Activated naive CD8-positive, alpha-beta T cell treated with anti-CD3 and anti-CD28 coated beads, Interleukin-2, amount 50 U/mL, for 24 hours (primary cell): ENCODE data around the gene FGGY.
"Not testable (repeated sequence)": the region's sequence is repeated elsewhere in the genome, so short reads cannot be mapped to it uniquely, and the experiment has no call there.

ENCODE experiments used
- ATAC-seq: fragments of 150-1000 bp; cut with Tn5 transposase; one replicate; pipeline ENCODE4 v1.10.0; 2021
- DNase-seq: peaks from one replicate; pipeline ENCODE4 v3.0.0; 2021
- H3K27ac Mint-ChIP-seq: one replicate; pipeline ENCODE4 v1.8.0; 2021; ENCODE audit warnings: mild to moderate bottlenecking, mixed read lengths
- H3K27me3 Mint-ChIP-seq: one replicate; pipeline ENCODE4 v1.8.0; 2021; ENCODE audit warnings: mixed read lengths
- H3K36me3 Mint-ChIP-seq: one replicate; pipeline ENCODE4 v1.8.0; 2021; ENCODE audit warnings: low read depth, mixed read lengths
- H3K4me1 Mint-ChIP-seq: one replicate; pipeline ENCODE4 v1.8.0; 2021; ENCODE audit warnings: mixed read lengths
- H3K4me3 Mint-ChIP-seq: one replicate; pipeline ENCODE4 v1.8.0; 2021; ENCODE audit warnings: mild to moderate bottlenecking, moderate library complexity, mixed read lengths
- H3K9me3 Mint-ChIP-seq: one replicate; pipeline ENCODE4 v1.8.0; 2021; ENCODE audit warnings: mixed read lengths

Gene FGGY

DNA sequence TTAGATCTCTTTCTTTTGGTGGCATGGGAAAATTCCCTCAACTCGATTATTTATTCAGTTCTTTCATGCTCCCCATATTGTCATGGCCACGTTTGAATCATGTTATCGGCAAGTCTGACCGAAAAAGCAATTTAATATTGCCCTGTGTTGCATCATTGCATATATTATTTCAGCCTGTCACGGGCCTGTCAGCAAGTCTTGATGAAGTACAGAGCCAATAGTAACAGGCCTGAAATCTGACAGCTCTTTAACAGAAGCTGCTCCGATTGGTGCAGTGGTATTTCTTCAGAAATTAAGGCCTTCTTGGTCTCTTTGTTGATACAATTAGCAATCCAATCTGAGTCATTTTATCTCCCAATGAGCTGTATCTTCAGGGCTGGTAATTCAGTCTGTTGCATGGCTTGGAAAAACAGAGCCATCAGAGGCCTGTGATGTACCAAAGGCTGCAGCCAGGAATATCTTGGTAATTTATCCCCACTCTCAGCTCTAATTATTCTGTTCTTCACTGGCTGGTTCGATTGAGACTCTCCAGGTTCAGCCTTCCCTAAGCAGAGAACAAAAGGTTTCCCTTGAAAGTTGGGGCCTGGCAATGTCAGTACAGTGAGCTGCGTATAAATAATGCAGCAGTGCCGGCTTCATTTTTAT lies 149.5 kb downstream of the FGGY start:
- Mint-ChIP-seq H3K4me3 (no peak overlapping the region), H3K27ac (peak overlapping the region; percentile 48), H3K9me3 (peaks cover 6% of the 10 kb centered on the region), H3K27me3 (no peaks in the 10 kb centered on the region), H3K36me3 (peaks cover 7% of the 10 kb centered on the region), H3K4me1 (peaks cover 15% of the 10 kb centered on the region)
- ATAC-seq (no peak), DNase-seq (no peak)

DNA sequence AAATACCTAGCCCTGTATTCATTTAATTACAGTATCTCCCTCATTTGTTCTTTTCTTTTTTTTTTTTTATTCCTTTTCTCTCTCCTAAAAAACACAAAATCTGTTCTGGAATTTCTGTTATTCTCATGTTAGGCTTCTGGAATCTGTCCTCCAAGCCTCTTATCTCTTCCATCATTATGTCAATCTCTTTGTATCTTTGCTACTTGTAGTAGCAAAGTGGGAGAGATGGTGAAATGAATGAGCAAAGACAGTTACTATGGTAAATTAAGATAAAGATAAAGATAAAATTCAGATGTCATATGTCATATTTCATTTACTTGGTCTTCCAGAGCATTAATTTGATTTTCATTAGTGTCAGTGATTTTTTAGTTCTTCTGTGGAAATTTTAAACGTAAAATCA lies 155.1 kb downstream of the FGGY start:
- peaks cover 2% of the 10 kb centered on the region for H3K36me3 Mint-ChIP-seq
- no peak overlapping the region for H3K4me3 Mint-ChIP-seq
- DNase-seq, result no peak
- no peaks in the 10 kb centered on the region for H3K27me3 Mint-ChIP-seq
- H3K27ac Mint-ChIP-seq, result no peak overlapping the region
- H3K4me1 Mint-ChIP-seq, result peaks cover 14% of the 10 kb centered on the region
- no peak for ATAC-seq
- no peaks in the 10 kb centered on the region for H3K9me3 Mint-ChIP-seq

DNA sequence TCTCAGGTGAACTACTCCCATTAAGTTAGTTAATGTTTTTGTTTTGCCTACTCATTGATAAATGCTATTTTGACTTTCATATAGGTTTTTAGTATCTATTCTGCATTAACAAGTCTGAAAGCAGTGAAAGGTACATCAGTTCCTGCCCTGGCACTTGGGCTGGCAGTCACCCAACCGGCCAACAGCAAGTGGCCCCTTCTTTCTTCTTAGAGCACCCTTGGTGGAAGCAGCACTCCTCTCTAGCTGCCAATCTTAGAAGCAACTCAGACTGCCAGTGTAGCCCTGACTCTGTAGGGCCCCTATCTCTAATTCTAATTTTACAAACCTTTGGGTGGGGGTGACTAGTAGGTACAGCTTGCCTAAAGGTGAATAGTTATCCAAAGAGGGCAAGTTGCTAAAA lies 155.7 kb downstream of the FGGY start:
- Mint-ChIP-seq H3K4me3 (no peak overlapping the region), H3K36me3 (peaks cover 3% of the 10 kb centered on the region), H3K27ac (no peak overlapping the region), H3K9me3 (no peaks in the 10 kb centered on the region), H3K27me3 (no peaks in the 10 kb centered on the region), H3K4me1 (peaks cover 14% of the 10 kb centered on the region)
- DNase-seq (no peak), ATAC-seq (no peak)

DNA sequence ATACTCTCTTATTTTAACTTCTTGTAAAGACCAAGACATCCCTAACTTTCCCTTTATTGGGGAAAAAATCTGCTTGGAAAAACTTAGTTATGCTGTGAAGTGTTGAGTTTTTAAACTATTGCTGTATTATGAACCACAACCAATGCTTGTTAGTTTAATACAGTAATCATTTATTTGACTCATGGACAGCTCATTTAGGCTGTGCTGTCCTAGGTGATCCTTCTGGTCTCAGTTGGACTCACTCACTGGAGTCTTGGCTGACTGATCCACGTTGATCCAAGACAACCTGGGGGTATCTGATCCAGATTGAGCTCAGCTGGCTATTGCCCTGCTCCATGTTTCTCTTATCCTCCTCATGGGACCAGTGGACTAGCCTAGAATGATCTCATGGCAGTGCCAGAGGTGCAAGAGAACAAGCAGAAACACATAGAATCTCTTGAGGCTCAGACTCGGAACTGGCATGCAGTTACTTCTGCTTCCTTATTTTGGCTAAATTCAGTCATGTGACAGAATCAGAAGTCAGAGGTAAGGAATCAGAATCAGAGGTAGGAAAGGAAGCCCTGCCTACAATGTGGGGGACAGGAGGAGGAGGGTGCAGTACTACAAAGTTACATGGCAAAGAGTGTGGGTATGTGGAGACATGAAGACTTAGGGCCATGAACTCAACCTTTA lies 156.5 kb downstream of the FGGY start:
- Mint-ChIP-seq H3K36me3 (peaks cover 3% of the 10 kb centered on the region), H3K27ac (no peak overlapping the region), H3K4me1 (peaks cover 8% of the 10 kb centered on the region), H3K4me3 (no peak overlapping the region), H3K27me3 (no peaks in the 10 kb centered on the region), H3K9me3 (no peaks in the 10 kb centered on the region)
- ATAC-seq (no peak), DNase-seq (no peak)

DNA sequence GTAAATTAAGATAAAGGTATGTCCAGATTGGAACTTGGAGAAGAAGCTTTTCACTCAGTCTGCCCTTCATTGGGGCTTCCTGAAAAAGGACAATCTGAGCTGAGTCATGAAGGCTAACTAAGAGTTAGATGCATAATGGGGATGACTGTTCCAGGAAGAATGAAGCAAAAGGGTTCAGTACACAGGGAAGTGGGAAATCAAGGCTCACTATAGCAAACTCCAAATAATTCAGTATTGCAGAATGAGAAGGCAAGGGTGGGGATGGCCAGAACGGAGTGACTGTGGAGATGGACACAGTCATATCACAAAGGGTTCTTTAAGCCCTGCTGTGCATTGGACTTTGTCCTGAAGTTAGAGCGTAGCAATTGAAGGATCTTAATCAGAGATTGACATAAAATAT lies 158.3 kb downstream of the FGGY start:
- H3K36me3 Mint-ChIP-seq, result peaks cover 8% of the 10 kb centered on the region
- ATAC-seq (no peak), DNase-seq (no peak)
- H3K4me3 Mint-ChIP-seq, result no peak overlapping the region
- H3K27me3 Mint-ChIP-seq, result no peaks in the 10 kb centered on the region
- H3K4me1 Mint-ChIP-seq, result peaks cover 8% of the 10 kb centered on the region
- peaks cover 7% of the 10 kb centered on the region for H3K9me3 Mint-ChIP-seq
- H3K27ac Mint-ChIP-seq, result peak overlapping the region; percentile 30

DNA sequence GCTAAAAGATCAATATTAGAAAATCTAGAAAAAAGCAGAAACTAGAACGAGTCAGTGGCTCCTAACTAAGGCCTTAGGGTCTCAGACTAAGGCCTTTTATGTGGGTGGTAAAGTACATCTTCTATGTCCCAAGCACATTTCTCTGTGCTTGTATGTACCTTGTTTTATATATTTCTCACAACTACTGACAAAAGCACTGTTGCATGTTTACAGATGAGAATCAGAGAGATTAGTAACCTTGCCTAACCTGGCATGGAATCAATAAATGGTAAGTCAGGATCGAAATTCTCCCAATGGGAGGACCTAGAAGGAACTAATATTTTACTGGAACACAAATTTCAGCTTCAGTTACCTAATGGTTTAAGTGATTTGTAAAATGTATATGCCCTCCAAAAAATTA lies 160.9 kb downstream of the FGGY start:
- Mint-ChIP-seq H3K9me3 (peaks cover 7% of the 10 kb centered on the region), H3K4me1 (peaks cover 23% of the 10 kb centered on the region), H3K36me3 (peaks cover 12% of the 10 kb centered on the region), H3K4me3 (no peak overlapping the region), H3K27ac (no peak overlapping the region), H3K27me3 (no peaks in the 10 kb centered on the region)
- DNase-seq (no peak), ATAC-seq (no peak)

DNA sequence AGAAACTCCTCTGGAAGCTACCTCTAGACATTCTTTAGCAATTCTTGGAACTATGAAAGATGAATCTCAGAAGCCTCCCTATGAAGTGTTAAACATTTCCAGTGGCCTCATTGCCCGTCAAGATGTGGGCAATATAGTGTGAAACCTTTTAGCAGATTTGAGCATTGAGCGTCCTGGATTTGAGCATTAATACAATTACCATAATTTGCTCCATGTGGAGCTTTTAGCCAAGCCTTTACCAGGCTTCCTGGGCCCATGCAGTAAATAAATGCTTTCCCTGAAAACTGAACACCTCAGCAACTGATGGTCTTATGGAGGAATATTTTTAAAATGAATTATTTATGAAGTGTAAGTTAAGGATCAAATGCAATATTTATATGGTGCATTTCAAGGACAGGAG lies 162.0 kb downstream of the FGGY start:
- no peak overlapping the region for H3K27ac Mint-ChIP-seq
- no peak for ATAC-seq
- no peak overlapping the region for H3K4me3 Mint-ChIP-seq
- no peaks in the 10 kb centered on the region for H3K27me3 Mint-ChIP-seq
- peaks cover 11% of the 10 kb centered on the region for H3K9me3 Mint-ChIP-seq
- peaks cover 23% of the 10 kb centered on the region for H3K4me1 Mint-ChIP-seq
- peaks cover 12% of the 10 kb centered on the region for H3K36me3 Mint-ChIP-seq
- DNase-seq, result no peak

DNA sequence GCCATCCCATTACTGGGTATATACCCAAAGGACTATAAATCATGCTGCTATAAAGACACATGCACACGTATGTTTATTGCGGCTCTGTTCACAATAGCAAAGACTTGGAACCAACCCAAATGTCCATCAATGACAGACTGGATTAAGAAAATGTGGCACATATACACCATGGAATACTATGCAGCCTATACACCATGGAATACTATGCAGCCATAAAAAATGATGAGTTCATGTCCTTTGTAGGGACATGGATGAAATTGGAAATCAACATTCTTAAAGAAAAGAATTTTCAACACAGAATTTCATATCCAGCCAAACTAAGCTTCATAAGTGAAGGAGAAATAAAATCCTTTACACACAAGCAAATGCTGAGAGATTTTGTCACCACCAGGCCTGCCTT lies 166.0 kb downstream of the FGGY start:
- Mint-ChIP-seq H3K36me3 (peaks cover 12% of the 10 kb centered on the region), H3K4me1 (peaks cover 19% of the 10 kb centered on the region), H3K9me3 (peaks cover 22% of the 10 kb centered on the region)
- DNase-seq, ATAC-seq, H3K27ac Mint-ChIP-seq, H3K27me3 Mint-ChIP-seq, H3K4me3 Mint-ChIP-seq: not testable (repeated sequence)

DNA sequence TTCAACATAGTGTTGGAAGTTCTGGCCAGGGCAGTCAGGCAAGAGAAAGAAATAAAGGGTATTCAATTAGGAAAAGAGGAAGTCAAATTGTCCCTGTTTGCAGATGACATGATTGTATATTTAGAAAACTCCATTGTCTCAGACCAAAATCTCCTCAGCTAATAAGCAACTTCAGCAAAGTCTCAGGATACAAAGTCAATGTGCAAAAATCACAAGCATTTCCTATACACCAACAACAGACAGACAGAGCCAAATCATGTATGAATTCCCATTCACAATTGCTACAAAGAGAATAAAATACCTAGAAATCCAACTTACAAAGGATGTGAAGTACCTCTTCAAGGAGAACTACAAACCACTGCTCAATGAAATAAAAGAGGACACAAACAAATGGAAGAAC lies 168.6 kb downstream of the FGGY start:
- not testable (repeated sequence) for DNase-seq
- peaks cover 21% of the 10 kb centered on the region for H3K4me1 Mint-ChIP-seq

DNA sequence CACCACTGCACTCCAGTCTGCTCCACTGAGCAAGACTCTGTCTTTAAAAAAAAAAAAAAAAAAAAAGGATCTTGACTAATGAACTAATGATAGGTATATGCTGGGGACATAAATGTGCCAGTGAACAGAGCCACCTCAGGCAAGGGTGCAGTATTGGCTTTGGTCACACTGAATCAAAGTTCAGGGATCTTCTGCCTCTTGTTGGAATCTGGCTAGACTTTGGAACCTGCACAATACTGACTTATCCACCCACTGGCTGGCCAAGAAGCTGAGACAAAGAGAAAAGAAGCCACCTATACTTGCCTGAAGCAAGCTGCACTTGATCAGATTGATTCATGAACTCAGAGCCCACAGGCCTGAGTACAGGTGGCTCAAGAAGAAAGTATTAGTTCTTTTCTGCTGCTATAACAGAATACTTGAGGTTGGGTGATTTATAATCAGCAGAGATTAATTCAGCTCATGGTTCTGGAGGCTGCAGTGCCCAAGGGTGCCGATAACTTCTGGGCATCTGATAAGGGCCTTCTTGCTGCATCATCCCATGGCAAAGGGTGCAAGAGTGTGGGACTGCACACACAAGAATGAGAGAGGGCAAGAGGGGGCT lies 172.0 kb downstream of the FGGY start:
- ATAC-seq, result no peak
- peaks cover 12% of the 10 kb centered on the region for H3K4me1 Mint-ChIP-seq
- no peaks in the 10 kb centered on the region for H3K27me3 Mint-ChIP-seq
- H3K4me3 Mint-ChIP-seq, result no peak overlapping the region
- peaks cover 20% of the 10 kb centered on the region for H3K36me3 Mint-ChIP-seq
- no peak overlapping the region for H3K27ac Mint-ChIP-seq
- DNase-seq, result no peak
- peaks cover 24% of the 10 kb centered on the region for H3K9me3 Mint-ChIP-seq

More for the DNA sequence above, 168.6 kb downstream of the FGGY start:
- H3K36me3 Mint-ChIP-seq, result peaks cover 16% of the 10 kb centered on the region
- peaks cover 22% of the 10 kb centered on the region for H3K9me3 Mint-ChIP-seq
- not testable (repeated sequence) for H3K27ac Mint-ChIP-seq, H3K4me3 Mint-ChIP-seq, H3K27me3 Mint-ChIP-seq, ATAC-seq

DNA sequence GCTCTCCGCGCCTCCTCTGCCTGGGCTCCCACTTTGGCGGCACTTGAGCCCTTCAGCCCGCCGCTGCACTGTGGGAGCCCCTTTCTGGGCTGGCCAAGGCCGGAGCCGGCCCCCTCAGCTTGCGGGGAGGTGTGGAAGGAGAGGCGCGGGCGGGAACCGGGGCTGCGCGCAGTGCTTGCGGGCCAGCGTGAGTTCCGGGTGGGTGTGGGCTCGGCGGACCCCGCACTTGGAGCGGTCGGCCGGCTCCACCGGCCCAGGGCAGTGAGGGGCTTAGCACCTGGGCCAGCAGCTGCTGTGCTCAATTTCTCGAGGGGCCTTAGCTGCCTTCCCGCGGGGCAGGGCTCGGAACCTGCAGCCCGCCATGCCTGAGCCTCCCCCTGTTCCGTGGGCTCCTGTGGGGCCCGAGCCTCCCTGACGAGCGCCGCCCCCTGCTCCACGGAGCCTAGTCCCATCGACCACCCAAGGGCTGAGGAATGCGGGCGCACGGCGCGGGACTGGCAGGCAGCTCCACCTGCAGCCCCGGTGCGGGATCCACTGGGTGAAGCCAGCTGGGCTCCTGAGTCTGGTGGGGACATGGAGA lies 175.2 kb downstream of the FGGY start:
- not testable (repeated sequence) for ATAC-seq, H3K27me3 Mint-ChIP-seq, H3K4me1 Mint-ChIP-seq, H3K4me3 Mint-ChIP-seq, H3K27ac Mint-ChIP-seq, DNase-seq
- Mint-ChIP-seq H3K36me3 (peaks cover 25% of the 10 kb centered on the region), H3K9me3 (peaks cover 14% of the 10 kb centered on the region)

DNA sequence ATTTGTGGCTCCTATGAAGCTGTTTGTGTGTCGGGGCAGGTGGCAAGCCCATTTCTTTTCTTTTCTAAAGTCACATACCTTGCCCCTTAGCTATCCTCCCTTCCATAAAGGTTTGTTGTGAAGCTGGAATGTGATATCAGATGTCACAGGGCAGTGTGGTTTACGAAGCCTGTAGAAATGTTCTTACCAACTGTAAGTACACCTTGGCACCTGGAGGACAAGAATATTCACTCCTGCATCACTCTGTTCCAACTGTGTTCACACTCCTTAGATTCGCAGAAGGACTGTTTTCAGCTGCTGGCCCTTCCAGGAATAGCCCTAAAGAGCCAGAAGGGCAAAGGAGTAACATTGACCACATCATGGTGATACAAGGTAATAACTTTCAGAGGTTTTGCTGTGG lies 176.9 kb downstream of the FGGY start:
- Mint-ChIP-seq H3K4me1 (peaks cover 8% of the 10 kb centered on the region), H3K27me3 (no peaks in the 10 kb centered on the region), H3K36me3 (peaks cover 25% of the 10 kb centered on the region), H3K27ac (no peak overlapping the region), H3K4me3 (no peak overlapping the region), H3K9me3 (peaks cover 14% of the 10 kb centered on the region)
- DNase-seq (no peak), ATAC-seq (peak; percentile 3)

DNA sequence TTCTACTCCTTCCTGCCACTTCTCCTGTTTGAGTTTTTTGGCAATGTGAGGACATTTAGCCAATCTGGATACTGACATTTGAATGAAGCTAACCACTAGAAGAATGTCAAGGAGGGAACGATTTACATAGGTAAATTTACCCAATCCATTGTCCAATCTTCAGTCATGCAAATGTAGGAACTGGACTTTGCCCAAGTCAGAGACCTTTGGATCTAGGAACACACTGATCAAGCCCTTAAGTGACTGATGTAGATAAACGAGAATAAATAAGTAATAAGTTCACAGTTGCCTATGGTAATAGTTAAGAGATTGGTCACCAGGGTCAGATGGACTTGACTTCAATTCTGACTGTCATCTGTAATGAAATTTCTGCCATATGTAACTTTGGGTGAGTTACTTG lies 177.6 kb downstream of the FGGY start:
- no peak overlapping the region for H3K4me3 Mint-ChIP-seq
- H3K27me3 Mint-ChIP-seq, result no peaks in the 10 kb centered on the region
- DNase-seq, result no peak
- peaks cover 25% of the 10 kb centered on the region for H3K36me3 Mint-ChIP-seq
- no peak overlapping the region for H3K27ac Mint-ChIP-seq
- peaks cover 14% of the 10 kb centered on the region for H3K9me3 Mint-ChIP-seq
- ATAC-seq, result no peak
- H3K4me1 Mint-ChIP-seq, result peaks cover 8% of the 10 kb centered on the region

DNA sequence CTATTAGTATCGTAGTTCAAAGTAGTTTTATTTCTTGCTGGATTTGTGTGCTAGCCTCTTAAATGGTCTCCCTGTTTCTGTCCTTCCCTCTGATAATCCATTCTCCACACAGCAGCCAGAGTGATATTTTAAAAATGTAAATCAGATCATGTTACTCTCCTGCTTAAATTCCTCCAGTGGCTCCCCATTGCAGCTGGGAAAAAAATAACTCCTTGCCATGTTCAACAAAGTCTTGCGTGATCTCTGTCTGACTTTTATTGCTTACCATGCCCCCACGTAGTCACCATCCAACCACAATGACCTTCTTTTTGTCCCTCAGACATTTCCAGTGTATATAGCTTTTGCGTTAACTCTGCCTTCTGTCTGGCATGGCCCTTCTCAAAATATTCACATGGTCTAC lies 178.8 kb downstream of the FGGY start:
- Mint-ChIP-seq H3K27ac (no peak overlapping the region), H3K9me3 (peaks cover 6% of the 10 kb centered on the region), H3K36me3 (peaks cover 16% of the 10 kb centered on the region), H3K27me3 (no peaks in the 10 kb centered on the region), H3K4me3 (no peak overlapping the region), H3K4me1 (peaks cover 6% of the 10 kb centered on the region)
- DNase-seq, result no peak
- no peak for ATAC-seq

DNA sequence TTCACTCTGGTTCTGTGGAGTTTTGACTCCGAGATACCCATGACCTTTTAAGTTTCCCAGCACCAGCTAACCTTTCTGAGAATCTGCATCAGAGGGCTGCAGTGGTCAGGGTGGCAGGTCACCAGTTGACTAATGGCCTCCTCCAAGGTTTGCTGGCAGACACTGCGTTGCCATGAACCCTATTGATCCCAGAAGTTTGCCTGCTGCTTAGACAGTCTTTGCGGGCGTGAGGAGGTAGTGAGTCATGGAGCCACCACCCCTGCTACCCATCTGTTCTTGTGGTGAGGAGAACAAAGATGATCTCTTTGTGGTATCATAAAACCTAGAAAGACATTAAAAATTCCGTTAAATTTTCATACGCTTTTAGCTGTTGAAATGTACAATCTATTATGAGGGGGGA lies 180.4 kb downstream of the FGGY start:
- ATAC-seq, result peak; percentile 94
- H3K27ac Mint-ChIP-seq, result no peak overlapping the region
- peak overlapping the region; percentile 46 for H3K4me3 Mint-ChIP-seq

More for the DNA sequence above, 180.4 kb downstream of the FGGY start:
- Mint-ChIP-seq H3K27me3 (no peaks in the 10 kb centered on the region), H3K36me3 (peaks cover 10% of the 10 kb centered on the region), H3K4me1 (peaks cover 6% of the 10 kb centered on the region), H3K9me3 (no peaks in the 10 kb centered on the region)
- DNase-seq, result peak; percentile 71
